HG03575 (cell line): ENCODE data around the gene ZBTB34.

ENCODE experiments used
- ATAC-seq: cut with Tn5 transposase; IDR thresholded peaks from one replicate; pipeline ENCODE4 v1.9.1; 2021; ENCODE audit not compliant: unreplicated experiment, insufficient number of reproducible peaks, low FRiP score; ENCODE audit errors: extremely low read depth

ZBTB34 gene

DNA sequence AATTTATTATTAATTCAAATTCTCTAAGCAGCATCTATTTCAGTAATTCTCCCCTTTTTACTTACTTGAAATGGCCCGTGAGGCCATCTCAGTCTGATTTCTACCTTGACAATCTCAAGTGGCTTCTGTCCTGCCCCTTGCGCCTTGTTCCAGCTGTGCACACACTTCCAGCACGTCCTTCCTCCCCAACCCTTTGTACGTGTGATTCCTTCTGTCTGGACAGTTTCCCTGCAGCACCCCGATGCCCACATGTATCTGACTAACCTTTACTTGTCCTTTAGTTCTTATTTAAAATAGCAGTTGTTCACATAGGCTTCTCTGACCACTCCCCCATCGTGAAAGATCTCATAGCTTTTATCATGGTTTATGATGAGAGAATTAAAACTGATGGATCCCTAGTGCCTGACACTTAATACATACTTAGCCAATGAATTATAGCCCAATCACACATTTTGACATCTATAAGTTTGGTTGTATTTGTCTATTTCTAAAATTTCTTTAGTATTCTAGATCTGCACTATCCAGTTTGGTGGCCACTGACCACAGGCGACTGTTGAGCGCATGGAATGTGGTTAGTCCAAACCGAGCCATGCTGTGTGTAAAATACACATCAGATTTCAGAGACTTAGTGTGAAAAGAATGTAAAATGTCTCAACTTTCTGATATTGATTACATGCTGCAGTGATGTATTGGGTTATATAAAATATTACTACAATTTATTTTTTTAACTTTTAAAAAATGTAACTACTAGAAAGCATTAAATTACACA is 14.3 kb downstream of the ZBTB34 start:
- no peak for ATAC-seq

DNA sequence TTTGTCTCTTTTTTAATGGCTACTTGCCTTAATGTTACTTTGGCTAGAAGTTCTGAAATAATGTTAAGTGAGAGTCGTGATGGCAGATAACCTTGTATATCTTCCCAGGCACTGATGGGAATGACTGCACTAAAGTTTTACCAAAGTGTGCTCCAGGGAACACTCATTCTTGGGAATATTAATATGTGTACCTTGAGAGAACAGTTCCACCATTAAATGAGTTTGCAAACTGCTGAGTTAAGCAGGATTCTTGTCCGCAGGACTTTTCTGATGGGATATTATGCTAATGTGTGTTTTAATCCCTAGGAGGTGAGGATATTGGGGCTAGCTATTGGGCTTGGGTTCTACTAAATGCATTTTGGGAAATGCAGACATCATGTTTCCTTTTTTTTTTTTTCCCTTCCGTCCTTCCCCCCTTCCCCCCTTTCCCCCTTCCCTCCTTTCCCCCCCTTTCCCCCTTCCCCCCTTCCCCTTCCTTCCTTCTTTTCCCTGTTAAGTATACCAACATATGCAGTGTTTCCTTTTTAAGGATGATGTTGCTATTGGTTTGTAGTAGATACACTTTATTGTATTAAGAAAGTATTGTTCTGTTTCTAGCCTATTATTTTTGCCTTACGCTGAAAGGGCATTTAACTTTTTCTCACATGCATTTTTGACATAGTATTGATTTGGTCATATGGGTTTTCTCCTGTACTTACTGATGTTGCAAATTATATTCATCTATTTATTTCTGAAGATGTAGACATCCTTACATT is 15.5 kb downstream of the ZBTB34 start:
- no peak for ATAC-seq

DNA sequence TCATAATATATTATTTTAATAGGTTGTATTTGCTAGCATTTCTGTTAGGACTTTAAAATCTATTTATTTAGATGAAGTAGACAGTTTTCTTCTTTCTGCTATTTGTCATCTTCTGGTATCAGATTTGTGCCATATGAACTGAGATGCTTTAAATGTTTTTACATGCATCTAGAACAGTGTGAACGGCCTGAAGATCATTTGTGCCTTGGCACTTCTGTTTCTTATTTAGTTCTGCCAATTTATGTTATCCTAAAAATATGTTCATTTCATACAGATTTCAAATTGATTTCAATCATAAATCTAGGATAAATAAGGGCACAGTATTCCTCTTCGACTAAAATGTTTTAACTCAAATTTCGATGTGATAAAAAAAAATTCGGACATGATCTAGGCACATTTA is 16.1 kb downstream of the ZBTB34 start:
- ATAC-seq: no peak

DNA sequence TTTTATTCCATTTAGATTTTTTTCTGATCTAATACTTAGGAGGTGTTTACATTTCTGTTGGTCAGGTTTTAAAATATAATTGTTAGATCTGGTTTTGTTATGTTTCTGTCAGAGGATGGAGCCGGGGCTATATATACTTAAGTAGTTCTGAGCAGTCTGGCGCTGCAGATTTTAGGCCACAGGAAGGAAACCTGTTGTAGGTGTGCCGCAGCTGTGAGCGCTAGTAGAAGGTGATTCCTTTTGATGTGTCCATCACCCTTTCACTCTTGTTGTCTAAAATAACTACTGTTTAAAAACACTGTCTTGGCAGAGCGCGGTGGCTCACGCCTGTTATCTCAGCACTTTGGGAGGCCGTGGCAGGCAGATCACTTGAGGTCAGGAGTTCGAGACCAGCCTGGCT is 17.0 kb downstream of the ZBTB34 start:
- ATAC-seq: no peak

DNA sequence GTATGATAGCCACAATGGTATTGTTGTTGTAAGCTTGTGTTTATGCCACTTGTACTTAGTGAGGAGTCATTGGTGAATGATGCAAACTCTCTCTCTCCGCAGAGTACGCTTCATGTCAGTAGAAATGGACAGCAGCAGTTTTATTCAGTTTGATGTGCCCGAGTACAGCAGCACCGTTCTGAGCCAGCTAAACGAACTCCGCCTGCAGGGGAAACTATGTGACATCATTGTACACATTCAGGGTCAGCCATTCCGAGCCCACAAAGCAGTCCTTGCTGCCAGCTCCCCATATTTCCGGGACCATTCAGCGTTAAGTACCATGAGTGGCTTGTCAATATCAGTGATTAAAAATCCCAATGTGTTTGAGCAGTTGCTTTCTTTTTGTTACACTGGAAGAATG is 18.8 kb downstream of the ZBTB34 start:
- ATAC-seq: no peak

DNA sequence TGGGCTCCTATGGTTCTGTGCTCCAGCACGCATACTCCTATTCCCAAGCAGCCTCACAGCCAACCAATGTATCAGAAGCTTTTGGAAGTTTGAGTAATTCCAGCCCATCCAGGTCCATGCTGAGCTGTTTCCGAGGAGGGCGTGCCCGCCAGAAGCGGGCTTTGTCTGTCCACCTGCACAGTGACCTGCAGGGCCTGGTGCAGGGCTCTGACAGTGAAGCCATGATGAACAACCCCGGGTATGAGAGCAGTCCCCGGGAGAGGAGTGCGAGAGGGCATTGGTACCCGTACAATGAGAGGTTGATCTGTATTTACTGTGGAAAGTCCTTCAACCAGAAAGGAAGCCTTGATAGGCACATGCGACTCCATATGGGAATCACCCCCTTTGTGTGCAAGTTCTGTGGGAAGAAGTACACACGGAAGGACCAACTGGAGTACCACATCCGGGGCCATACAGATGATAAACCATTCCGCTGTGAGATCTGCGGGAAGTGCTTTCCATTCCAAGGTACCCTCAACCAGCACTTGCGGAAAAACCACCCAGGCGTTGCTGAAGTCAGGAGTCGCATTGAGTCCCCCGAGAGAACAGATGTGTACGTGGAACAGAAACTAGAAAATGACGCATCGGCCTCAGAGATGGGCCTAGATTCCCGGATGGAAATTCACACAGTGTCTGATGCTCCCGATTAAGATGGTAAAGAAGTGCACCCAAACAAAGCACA is 19.9 kb downstream of the ZBTB34 start:
- no peak for ATAC-seq

DNA sequence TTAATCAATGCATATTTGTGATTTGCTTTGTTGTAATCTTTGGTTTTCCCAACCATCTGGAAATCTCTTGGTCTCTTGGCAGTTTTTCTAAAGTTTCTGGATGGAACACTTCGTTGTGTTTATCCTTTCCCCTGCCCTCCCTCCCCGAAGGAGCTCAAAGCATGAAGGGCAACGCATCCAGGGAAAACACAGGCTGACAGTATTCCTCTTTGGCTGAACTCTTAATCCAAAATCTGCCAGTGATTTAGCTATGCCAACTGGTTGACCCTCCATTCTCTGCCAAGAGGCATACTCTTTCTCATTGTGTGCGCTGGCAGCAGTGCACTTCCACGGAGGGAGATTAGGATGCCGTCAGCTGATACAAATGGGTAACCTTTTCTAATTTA is 20.5 kb downstream of the ZBTB34 start:
- ATAC-seq: no peak

DNA sequence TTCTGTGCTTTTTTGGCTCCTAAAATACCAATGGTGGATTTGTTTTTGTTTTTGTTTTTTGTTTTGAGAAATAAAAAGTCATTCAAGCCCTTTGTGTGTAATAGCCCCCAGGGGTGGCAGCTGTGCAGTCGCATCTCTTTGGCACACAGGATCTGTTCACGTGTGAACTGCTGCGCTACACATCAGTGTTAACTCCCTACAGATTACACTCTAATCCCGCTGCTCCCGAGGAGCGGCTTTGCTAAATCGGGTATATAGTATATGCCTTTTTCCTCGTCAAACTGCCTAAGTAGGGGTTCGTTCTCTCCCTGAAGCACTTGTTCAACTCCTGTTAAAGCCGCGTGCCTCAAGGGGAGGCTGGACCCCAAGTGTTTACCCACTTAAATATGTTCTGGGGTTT is 22.3 kb downstream of the ZBTB34 start:
- no peak for ATAC-seq

DNA sequence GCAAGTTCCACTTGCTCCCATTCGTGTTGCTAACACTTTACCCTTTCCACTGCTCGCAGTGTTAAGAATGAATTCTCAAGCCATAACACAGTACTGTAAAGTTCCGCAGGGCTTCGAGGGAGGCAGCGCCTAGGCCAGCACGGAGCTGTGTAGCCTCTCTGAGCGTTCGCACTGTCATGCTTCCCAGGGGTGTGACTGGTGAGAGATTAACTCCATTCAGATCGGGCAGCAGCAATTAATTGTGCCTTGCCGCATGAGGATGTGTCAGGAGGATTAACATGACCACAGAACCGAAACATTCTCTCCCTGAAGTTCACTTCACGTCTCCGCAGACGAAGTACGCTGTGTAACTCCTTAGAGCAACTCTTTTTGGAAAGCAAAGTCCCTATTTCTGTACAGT is 23.2 kb downstream of the ZBTB34 start:
- no peak for ATAC-seq

DNA sequence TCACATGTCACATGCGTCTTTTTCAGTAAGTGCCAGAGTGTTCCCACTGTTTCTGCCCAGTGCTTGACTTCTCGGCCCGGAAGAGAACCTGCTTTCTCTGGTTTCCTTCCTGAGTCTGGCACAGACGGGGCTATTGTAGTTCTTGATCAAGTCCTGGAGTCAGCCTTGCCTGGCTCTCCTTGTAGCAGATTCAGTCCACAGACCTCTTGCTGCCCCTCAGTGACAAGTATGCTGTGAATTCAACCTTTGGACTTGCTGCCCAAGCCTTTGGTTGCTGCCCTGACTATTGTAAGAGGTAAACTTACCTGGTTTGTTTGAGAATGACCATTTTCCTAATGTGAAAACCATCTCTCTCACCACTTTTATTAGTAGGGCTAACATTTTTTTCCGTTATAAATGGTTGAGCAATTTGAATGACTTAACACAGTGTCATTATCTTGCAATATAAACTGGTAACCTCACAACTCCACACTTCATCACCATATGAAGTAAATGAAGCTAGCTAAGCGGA is 24.7 kb downstream of the ZBTB34 start:
- ATAC-seq: no peak

DNA sequence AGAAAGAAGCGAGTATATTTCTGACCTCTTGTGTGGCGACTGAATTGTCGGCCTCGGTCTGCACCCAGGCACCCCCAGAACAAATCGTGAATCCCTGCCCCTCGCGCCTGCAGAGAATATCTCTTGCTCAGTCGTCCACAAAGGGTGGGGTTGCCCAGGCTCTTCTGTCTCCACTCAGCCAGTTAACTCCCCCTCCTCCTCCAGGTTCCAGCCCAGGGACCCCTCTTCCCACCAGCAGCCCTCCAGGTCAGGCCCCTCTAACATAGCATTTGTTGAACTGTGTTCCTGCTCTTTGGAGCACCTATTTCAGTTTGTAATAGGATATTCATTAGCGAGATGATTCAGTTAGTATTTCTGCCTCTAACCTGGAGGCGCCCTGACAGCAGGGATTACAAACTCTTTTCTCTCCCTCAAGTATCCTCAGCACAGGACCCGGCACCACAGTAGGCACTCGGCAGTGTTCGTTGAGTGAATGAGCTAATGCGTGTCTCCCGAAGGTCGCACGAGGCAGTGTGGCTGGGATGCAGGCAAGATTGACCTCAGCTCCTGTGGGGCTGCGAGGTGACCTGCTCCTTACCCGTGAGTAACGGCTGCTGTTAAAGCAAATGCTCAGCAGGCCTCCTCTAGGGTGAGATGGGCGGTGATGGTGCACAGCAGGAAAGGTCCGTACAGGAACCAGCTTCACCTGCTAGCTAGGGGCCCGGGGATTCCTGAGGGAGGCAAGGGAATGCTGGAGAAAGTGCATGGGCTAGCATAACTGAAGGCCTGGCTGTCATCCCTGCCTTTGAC is 25.8 kb downstream of the ZBTB34 start:
- ATAC-seq: no peak

DNA sequence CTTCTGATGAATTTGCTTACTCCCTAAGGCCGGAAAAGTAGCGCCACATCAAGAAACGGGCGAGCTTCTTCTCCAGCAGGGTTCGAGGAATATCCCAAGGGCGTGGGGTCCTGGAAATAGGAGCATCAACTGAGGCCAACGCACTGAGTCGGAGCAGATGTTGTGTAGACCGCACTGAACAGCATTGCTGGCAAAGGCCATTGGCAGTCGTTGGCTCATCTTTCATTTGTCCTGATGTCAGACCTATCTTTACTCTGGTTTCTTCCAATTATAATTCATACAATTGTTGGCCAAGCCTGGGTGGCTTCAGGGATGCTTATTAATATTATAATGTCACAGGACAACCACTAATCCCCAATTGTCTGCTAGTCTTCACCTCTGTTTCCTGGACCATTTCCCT is 26.5 kb downstream of the ZBTB34 start:
- ATAC-seq: no peak

DNA sequence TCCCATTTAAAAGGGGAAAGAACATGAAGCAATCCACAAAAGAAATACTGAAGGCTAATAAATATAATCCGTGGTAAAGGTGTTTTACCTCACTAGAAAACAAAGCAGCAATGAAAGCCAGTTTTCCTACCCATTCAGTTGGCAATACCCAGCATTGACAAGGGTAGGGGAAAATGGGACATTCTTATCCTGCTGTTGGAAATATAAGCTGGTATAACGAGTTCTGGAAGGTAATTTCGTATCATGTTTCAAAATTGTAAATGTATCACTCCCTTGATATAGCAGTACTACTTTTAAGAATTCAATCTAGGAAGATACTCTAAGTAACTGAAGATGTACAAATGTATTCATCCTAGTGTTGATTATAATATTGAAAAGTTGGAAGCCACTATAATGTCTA is 31.2 kb downstream of the ZBTB34 start:
- no peak for ATAC-seq

DNA sequence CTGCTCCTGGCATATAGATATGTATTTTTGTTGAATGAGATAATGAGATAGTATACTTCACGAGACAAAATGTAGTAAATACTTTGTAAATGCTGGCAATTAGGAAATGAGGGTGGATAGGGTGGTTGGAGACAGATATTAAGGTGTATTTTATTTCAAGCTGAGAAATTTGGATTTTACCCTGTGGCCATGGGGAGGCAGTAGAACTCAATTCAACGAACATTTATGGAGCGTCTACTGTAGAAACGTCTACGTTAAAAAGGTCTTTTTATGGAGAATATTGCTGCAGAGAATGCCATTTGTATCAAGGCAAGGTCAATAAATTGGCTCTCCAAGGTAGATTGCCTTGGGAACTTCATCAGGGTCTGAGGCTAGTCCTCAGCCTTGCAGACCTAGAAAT is 32.6 kb downstream of the ZBTB34 start:
- no peak for ATAC-seq

DNA sequence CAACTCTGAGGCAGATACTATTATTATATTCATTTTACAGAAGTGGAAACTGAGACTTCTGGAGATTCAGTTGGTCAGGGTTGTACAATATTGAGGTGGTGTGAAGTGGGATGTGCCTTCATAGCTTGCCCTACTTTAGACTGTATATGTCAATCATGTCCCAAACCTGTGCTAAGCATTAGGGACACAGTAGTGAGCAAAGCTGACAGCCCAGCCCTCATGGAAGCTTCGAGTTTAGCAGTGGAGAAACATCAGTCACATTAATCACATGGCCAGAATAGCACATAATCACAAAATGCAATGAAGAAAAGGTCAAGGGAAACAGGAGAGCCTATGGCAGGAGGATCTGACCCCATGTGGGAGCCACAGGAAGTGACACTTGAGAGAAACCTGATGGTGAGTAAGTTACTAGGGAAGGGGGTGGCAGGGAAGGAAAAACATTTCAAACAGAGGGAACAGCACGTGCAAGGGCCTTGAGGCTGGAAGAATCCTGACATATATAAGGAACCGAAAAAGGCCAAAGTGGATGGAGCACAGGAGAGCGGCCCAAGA is 33.7 kb downstream of the ZBTB34 start:
- ATAC-seq: no peak

DNA sequence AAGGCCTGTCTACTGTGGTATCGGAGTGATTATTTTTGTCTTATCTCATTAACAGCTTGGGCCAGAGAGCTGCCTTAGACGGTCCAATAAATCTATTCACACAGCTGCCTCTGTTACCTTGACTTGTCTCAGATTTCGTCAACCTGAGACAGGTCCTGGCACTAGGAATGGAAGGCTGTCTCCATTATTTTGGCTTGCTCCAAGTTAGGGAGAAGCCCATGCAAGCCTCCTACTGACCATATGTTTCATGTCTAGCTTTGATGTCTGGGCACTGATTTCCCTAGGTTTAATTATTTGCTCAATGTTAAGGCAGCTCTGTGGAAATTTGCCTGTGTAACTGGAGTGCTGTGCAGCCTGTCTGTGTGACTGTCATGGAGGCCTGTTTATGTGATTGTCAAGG is 41.8 kb downstream of the ZBTB34 start:
- no peak for ATAC-seq

DNA sequence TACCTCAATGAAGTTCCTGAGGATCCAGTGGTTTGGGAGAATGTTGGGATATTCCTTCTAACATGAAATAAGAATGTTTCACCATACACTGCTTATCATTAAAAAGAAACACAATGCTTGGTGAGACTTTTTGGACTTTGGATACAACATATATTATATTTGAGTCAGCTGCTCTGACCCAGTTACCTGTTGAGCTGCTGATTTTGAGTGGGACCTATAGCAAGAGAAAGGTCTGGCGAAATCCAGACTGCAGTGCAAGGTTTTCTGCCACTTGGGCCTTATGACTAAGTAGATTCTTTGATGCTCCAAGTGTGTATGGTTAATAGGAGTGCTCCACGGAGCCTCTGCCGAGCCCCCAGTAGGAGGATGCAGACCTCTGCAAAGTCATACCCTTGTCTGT is 44.1 kb downstream of the ZBTB34 start:
- ATAC-seq: no peak

DNA sequence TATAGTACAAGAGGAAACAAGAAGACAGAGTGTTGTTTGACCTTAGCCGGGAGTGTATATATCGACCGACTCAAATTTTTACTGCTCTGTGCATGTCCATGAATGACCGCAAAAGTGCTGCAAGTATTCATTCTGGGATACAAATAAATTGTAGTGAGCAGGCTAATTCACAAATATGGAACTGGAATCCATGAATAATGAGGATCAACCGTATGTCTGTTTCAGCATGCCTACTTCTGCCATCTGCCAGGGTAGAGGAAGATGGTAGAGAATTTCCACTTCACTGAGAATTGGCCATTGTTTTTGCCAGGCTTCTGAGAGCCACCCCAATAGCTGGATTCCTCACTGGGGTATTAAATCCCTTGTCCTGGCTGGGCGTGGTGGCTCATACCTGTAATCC is 45.7 kb downstream of the ZBTB34 start:
- no peak for ATAC-seq

DNA sequence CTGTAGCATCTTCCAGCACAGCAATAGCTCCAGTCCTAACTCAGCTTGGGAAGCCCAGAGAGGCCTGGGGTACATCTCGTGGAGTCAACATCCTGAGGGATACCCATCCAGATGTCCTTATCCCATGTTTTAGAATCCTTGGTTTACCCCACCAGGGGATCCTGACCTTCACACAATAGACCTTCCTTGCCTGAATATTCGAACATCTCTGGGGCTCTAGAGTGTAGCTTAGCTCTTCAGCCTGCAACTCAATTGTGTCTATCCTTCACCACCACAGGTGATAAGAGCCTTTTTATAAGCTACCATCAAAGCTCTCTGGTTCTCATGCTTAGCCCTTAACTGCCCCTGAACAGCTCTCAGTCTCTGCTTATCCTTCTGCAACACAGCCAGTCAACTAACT is 46.6 kb downstream of the ZBTB34 start:
- no peak for ATAC-seq
